Endothelial cell of umbilical vein (primary cell): ENCODE results near the gene ACTN3. TPM values are rescaled to one million over a fixed set of nuclear protein-coding genes. Genes with fewer than 3 reads are reported as not detected.
"Not testable (repeated sequence)": the region's sequence is repeated elsewhere in the genome, so short reads cannot be mapped to it uniquely, and the experiment has no call there.

Experiments
- BruUV-seq: library from RNA; stranded (reverse); fragments of 400-500 nt; replicated peaks from 2 replicates; lab custom pipeline; 2021; lab: Mats Ljungman, UMichigan
- CTCF ChIA-PET: fragments of 300-600, 350-600 bp; sonication (Branson Sonifier 250); formaldehyde crosslinking; loops from one replicate; lab custom pipeline; 2021; ENCODE audit warnings: antibody characterized with exemption, inconsistent platforms; lab: Charles Lee
- POLR2A ChIA-PET: fragments of 300-600, 350-600 bp; sonication (Branson Sonifier 250); formaldehyde crosslinking; loops from one replicate; lab custom pipeline; 2021; ENCODE audit warnings: antibody characterized with exemption, inconsistent platforms; lab: Charles Lee
- DNase-seq: peaks from one replicate; pipeline ENCODE4 v3.0.0-alpha.2; 2011; ENCODE audit warnings: low read depth, low spot score
- FAIRE-seq: peaks from 2 replicates; lab custom pipeline; 2011; peaks lifted over from hg19 to GRCh38; lab: Jason Lieb, UNC
- H2AFZ ChIP-seq: 2 replicates; pipeline ENCODE4 v1.6.0; 2012; ENCODE audit warnings: low read depth, low read length, control low read depth, inconsistent platforms
- H3K27ac ChIP-seq: 2 replicates; pipeline ENCODE4 v1.5.1; 2011; ENCODE audit warnings: low read depth, mild to moderate bottlenecking, control low read depth, low read length, moderate library complexity; ENCODE audit not compliant: insufficient read depth
- H3K27me3 ChIP-seq, 2 experiments: 2 replicates each; pipeline versions ENCODE4 v1.6.0 to v1.6.1; 2011; ENCODE audit warnings: low read length in 2 of 2, mixed read lengths in 1 of 2; ENCODE audit not compliant: control insufficient read depth in 2 of 2, insufficient read depth in 2 of 2
- H3K36me3 ChIP-seq, 2 experiments: 2 replicates in 1 of 2; 3 replicates in 1 of 2; pipeline ENCODE4 v1.5.1; 2011; ENCODE audit warnings: low read length in 2 of 2, mild to moderate bottlenecking in 1 of 2, moderate library complexity in 1 of 2; ENCODE audit not compliant: control insufficient read depth in 2 of 2, insufficient read depth in 2 of 2; ENCODE audit errors: extremely low read depth in 1 of 2
- H3K4me1 ChIP-seq: 3 replicates; pipeline ENCODE4 v1.5.1; 2011; ENCODE audit warnings: mild to moderate bottlenecking, low read length; ENCODE audit not compliant: control insufficient read depth, insufficient read depth; ENCODE audit errors: extremely low read depth
- H3K4me2 ChIP-seq: 2 replicates; pipeline ENCODE4 v1.6.1; 2011; ENCODE audit warnings: low read length, control low read depth, mixed read lengths; ENCODE audit not compliant: insufficient read depth
- H3K4me3 ChIP-seq, 3 experiments: fragments of 200-600 bp in 1 of 3; sonication (generic), shearing (Covaris generic) in 1 of 3; replicated peaks in 1 of 3; 2 replicates each; pipeline ENCODE4 v1.5.1; 2011 to 2016; ENCODE audit warnings: control low read depth in 3 of 3, low read length in 3 of 3, mild to moderate bottlenecking in 2 of 3, inconsistent platforms in 1 of 3, low read depth in 1 of 3, moderate library complexity in 1 of 3; ENCODE audit not compliant: insufficient read depth in 1 of 3
- H3K79me2 ChIP-seq: 2 replicates; pipeline ENCODE4 v1.6.0; 2012; ENCODE audit warnings: low read length, inconsistent platforms; ENCODE audit not compliant: control insufficient read depth, insufficient read depth
- H3K9ac ChIP-seq: replicated peaks from 2 replicates; pipeline ENCODE3; 2011; ENCODE audit warnings: low read length, control low read depth; ENCODE audit not compliant: insufficient read depth; ENCODE audit errors: extremely low read depth
- H3K9me1 ChIP-seq: replicated peaks from 3 replicates; pipeline ENCODE4 v1.6.0; 2011; ENCODE audit warnings: mild to moderate bottlenecking, low read length; ENCODE audit not compliant: control insufficient read depth, insufficient read depth; ENCODE audit errors: extremely low read depth
- H3K9me3 ChIP-seq: replicated peaks from 2 replicates; pipeline ENCODE4 v1.5.1; 2012; ENCODE audit warnings: low read length, inconsistent platforms; ENCODE audit not compliant: control insufficient read depth, insufficient read depth
- H4K20me1 ChIP-seq: replicated peaks from 2 replicates; pipeline ENCODE3; 2011; ENCODE audit warnings: mild to moderate bottlenecking, low read length; ENCODE audit not compliant: control insufficient read depth, insufficient read depth; ENCODE audit errors: extremely low read depth
- EZH2 ChIP-seq: IDR thresholded peaks from 2 replicates; pipeline ENCODE4 v1.6.1; 2012; ENCODE audit warnings: borderline replicate concordance, low read depth, mild to moderate bottlenecking, moderate library complexity, low read length, inconsistent platforms; ENCODE audit not compliant: severe bottlenecking
- FOS ChIP-seq: IDR thresholded peaks from 2 replicates; pipeline ENCODE4 v1.6.1; 2011; ENCODE audit warnings: mild to moderate bottlenecking, low read length, moderate library complexity, borderline replicate concordance; ENCODE audit not compliant: insufficient read depth
- GATA2 ChIP-seq: IDR thresholded peaks from 2 replicates; pipeline ENCODE4 v1.7.0; 2011; ENCODE audit warnings: low read depth, mild to moderate bottlenecking, moderate library complexity, mixed read lengths, low read length; ENCODE audit not compliant: insufficient read length, insufficient read depth
- JUN ChIP-seq: IDR thresholded peaks from 2 replicates; pipeline ENCODE4 v1.6.1; 2011; ENCODE audit warnings: borderline replicate concordance, low read depth; ENCODE audit not compliant: insufficient read length, insufficient read depth
- MYC ChIP-seq: IDR thresholded peaks from one replicate; pipeline ENCODE4 v1.6.1; 2011; ENCODE audit warnings: mild to moderate bottlenecking, low read depth, low read length
- POLR2A ChIP-seq: IDR thresholded peaks from 2 replicates; pipeline ENCODE4 v1.6.1; 2012; ENCODE audit warnings: low read depth, mild to moderate bottlenecking, control low read depth, low read length
- POLR2AphosphoS5 ChIP-seq: IDR thresholded peaks from 2 replicates; pipeline ENCODE4 v1.6.1; 2012; ENCODE audit warnings: low read depth, mild to moderate bottlenecking, control low read depth, low read length, moderate library complexity; ENCODE audit not compliant: insufficient read depth
- dilution Hi-C: fragments of 300-500 bp; cut with MboI; formaldehyde crosslinking; loops from one replicate; pipeline ENCODE4 v1.15.0; 2019; ENCODE audit warnings: low sequenced_read_pairs; ENCODE audit not compliant: extremely low pct_ligation_motif_present
- intact Hi-C: fragments of 100-400 bp; cut with micrococcal nuclease; formaldehyde crosslinking; loops from one replicate; pipeline ENCODE4 v1.10.0; 2022
- polyA plus RNA-seq, 4 experiments: library from polyadenylated mRNA; depleted of rRNA in 3 of 4; stranded (reverse) in 3 of 4; unstranded in 1 of 4; fragments of >200 nt; gene quantifications; 2 replicates each; pipeline versions ENCODE4 v1.2.1 to v1.2.3, GENCODE V29; 2011 to 2012; ENCODE audit warnings: missing spikeins in 1 of 4
- total RNA-seq: library from RNA; stranded (reverse); gene quantifications from 2 replicates; pipeline ENCODE4 v1.2.3, GENCODE V29; 2021
- TF ChIP-seq, protein P1 (sequence below): IDR thresholded peaks from 2 replicates; pipeline ENCODE4 v1.6.1; 2011; ENCODE audit not compliant: insufficient read depth, insufficient read length
- TF ChIP-seq, protein P2 (sequence below), 2 donors: IDR thresholded peaks; 1 replicate in 1 of 2; 2 replicates in 1 of 2; pipeline ENCODE4 v1.5.1; 2011; ENCODE audit warnings: low read length in 2 of 2, mild to moderate bottlenecking in 2 of 2, moderate library complexity in 2 of 2, control low read depth in 1 of 2, inconsistent platforms in 1 of 2, low read depth in 1 of 2; ENCODE audit not compliant: insufficient read depth in 1 of 2; ENCODE audit errors: extremely low read depth in 1 of 2

The ACTN3 gene
- total and polyA plus RNA-seq, 2 donors (not counting 3 experiments of a cell fraction or from before 2014, with no cell fraction given), result 0.17 to 0.18 TPM

GRCh38 chr11:66539870-66540213, 6.9 kb upstream of the ACTN3 start:
- no peak for TF ChIP-seq POLR2A
- TF ChIP-seq MYC, result no peak
- TF ChIP-seq EZH2, result no peak
- TF ChIP-seq POLR2AphosphoS5, result no peak
- TF ChIP-seq, protein P1, sequence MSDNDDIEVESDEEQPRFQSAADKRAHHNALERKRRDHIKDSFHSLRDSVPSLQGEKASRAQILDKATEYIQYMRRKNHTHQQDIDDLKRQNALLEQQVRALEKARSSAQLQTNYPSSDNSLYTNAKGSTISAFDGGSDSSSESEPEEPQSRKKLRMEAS, result no peak
- no peak for TF ChIP-seq GATA2
- no peak for TF ChIP-seq FOS
- TF ChIP-seq, protein P2, sequence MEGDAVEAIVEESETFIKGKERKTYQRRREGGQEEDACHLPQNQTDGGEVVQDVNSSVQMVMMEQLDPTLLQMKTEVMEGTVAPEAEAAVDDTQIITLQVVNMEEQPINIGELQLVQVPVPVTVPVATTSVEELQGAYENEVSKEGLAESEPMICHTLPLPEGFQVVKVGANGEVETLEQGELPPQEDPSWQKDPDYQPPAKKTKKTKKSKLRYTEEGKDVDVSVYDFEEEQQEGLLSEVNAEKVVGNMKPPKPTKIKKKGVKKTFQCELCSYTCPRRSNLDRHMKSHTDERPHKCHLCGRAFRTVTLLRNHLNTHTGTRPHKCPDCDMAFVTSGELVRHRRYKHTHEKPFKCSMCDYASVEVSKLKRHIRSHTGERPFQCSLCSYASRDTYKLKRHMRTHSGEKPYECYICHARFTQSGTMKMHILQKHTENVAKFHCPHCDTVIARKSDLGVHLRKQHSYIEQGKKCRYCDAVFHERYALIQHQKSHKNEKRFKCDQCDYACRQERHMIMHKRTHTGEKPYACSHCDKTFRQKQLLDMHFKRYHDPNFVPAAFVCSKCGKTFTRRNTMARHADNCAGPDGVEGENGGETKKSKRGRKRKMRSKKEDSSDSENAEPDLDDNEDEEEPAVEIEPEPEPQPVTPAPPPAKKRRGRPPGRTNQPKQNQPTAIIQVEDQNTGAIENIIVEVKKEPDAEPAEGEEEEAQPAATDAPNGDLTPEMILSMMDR (IDR thresholded peaks at IDR 0.05; ENCODE audit: extremely low read depth in 1 of 2, insufficient read depth in 1 of 2, low read depth in 1 of 2, low read length in 2 of 2), result no peak
- no peak for TF ChIP-seq JUN
- Histone ChIP-seq H2AFZ (no peak overlapping the region), H3K36me3 (peaks cover 0 to 14% of the 10 kb centered on the region in 2 experiments), H3K9me1 (no peaks in the 10 kb centered on the region), H3K9me3 (no peaks in the 10 kb centered on the region), H3K27me3 (no peaks in the 10 kb centered on the region), H3K9ac (no peak overlapping the region), H3K4me1 (peaks cover 22% of the 10 kb centered on the region), H3K4me2 (no peak overlapping the region), H3K4me3 (no peak overlapping the region), H3K79me2 (no peaks in the 10 kb centered on the region), H4K20me1 (no peaks in the 10 kb centered on the region), H3K27ac (no peak overlapping the region)
- ChIA-PET POLR2A (no interaction called here), CTCF (no interaction called here)
- no TSS peak for BruUV-seq
- dilution Hi-C loops (no loop called here), intact Hi-C loops (no loop called here)
- no peak for DNase-seq
- FAIRE-seq, result no peak

GRCh38 chr11:66540598-66540997, 6.1 kb upstream of the ACTN3 start:
- H3K4me3 ChIP-seq, CTCF ChIA-PET, H3K9me3 ChIP-seq, H4K20me1 ChIP-seq, H3K9me1 ChIP-seq, H3K9ac ChIP-seq, BruUV-seq, H3K27ac ChIP-seq, POLR2A ChIA-PET, H2AFZ ChIP-seq, H3K79me2 ChIP-seq, FAIRE-seq, dilution Hi-C loops, intact Hi-C loops, H3K27me3 ChIP-seq, H3K4me2 ChIP-seq, DNase-seq: not testable (repeated sequence)
- Histone ChIP-seq H3K36me3 (peaks cover 0 to 14% of the 10 kb centered on the region in 2 experiments), H3K4me1 (peaks cover 28% of the 10 kb centered on the region)
